Natural killer cell (primary cell): ENCODE measurements around the gene MYL5. TPM values are rescaled to one million over a fixed set of nuclear protein-coding genes. Genes with fewer than 3 reads are reported as not detected.

Experiments
- ATAC-seq, 3 donors: fragments of 150-1000 bp in 2 of 3; fragments of 200-7000 bp in 1 of 3; cut with Tn5 transposase; 1 replicate in 1 of 3; 2 replicates in 2 of 3; pipeline ENCODE4 v1.10.0; 2021; ENCODE audit warnings: mild to moderate bottlenecking in 2 of 3, moderate library complexity in 2 of 3
- DNase-seq, 2 donors: peaks; one replicate each; pipeline versions ENCODE4 v3.0.0 to v3.0.0-alpha.2; 2013 to 2021; ENCODE audit warnings: mixed read lengths in 1 of 2
- H3K27ac ChIP-seq: one replicate; pipeline ENCODE4 v1.5.1; 2013; ENCODE audit warnings: mild to moderate bottlenecking, low read length
- H3K27me3 ChIP-seq: one replicate; pipeline ENCODE4 v1.6.1; 2013; ENCODE audit warnings: low read length; ENCODE audit not compliant: control insufficient read depth, insufficient read depth
- H3K36me3 ChIP-seq: one replicate; pipeline ENCODE4 v1.6.1; 2013; ENCODE audit warnings: low read length; ENCODE audit not compliant: control insufficient read depth, insufficient read depth
- H3K4me1 ChIP-seq: one replicate; pipeline ENCODE4 v1.6.1; 2013; ENCODE audit warnings: low read length; ENCODE audit not compliant: control insufficient read depth, insufficient read depth
- H3K4me3 ChIP-seq: one replicate; pipeline ENCODE4 v1.5.1; 2013; ENCODE audit warnings: low read length
- H3K9me3 ChIP-seq: one replicate; pipeline ENCODE4 v1.6.1; 2013; ENCODE audit warnings: low read length; ENCODE audit not compliant: control insufficient read depth, insufficient read depth
- H3K27ac Mint-ChIP-seq, 2 donors: one replicate each; pipeline ENCODE4 v1.8.0; 2022; ENCODE audit warnings: mild to moderate bottlenecking in 2 of 2, mixed read lengths in 2 of 2, moderate library complexity in 1 of 2
- H3K27me3 Mint-ChIP-seq, 2 donors: one replicate each; pipeline ENCODE4 v1.8.0; 2022; ENCODE audit warnings: low read depth in 2 of 2, mixed read lengths in 2 of 2
- H3K36me3 Mint-ChIP-seq: one replicate; pipeline ENCODE4 v1.8.0; 2022; ENCODE audit warnings: mixed read lengths
- H3K4me1 Mint-ChIP-seq, 2 donors: one replicate each; pipeline ENCODE4 v1.8.0; 2022; ENCODE audit warnings: mixed read lengths in 2 of 2
- H3K4me3 Mint-ChIP-seq: one replicate; pipeline ENCODE4 v1.8.0; 2022; ENCODE audit warnings: mild to moderate bottlenecking, moderate library complexity, mixed read lengths
- H3K9me3 Mint-ChIP-seq, 2 donors: one replicate each; pipeline ENCODE4 v1.8.0; 2022; ENCODE audit warnings: mixed read lengths in 2 of 2
- CTCF ChIP-seq: fragments of 200-600 bp; IDR thresholded peaks from one replicate; pipeline ENCODE4 v1.8.0; 2022; ENCODE audit warnings: antibody characterized with exemption
- WGBS: methylation state at CpG from one replicate; pipeline ENCODE4 v1.1.7; 2013; ENCODE audit warnings: missing lambda C conversion rate; ENCODE audit not compliant: insufficient coverage; 5-methylcytosine and 5-hydroxymethylcytosine counted together
- intact Hi-C: fragments of 100-400 bp; cut with micrococcal nuclease; formaldehyde crosslinking; loops from one replicate; pipeline ENCODE4 v1.14.2; 2022
- total RNA-seq, 4 donors: library from RNA; stranded (reverse); fragments of 120-200 nt in 1 of 4; gene quantifications; one replicate each; pipeline versions ENCODE4 v1.2.3 to v1.2.4, GENCODE V29; 2013 to 2022

MYL5 gene
- total RNA-seq, 3 donors from 2014 or later (not counting 1 experiment from before 2014, with no cell fraction given): 23.4 to 39.5 (median 30.1) TPM

- WGBS: 90% methylated on average over 23 of the region's 23 CpGs
- Mint-ChIP-seq H3K4me1 (no peaks in the 10 kb centered on the region), H3K27me3 (no peaks in the 10 kb centered on the region), H3K36me3 (no peaks in the 10 kb centered on the region), H3K4me3 (no peak overlapping the region), H3K27ac (no peak overlapping the region), H3K9me3 (peaks cover 0 to 2% of the 10 kb centered on the region in 2 donors)
- DNase-seq: no peak
- intact Hi-C loops: no loop called here
- H3K27me3 ChIP-seq: no peaks in the 10 kb centered on the region
- no peaks in the 10 kb centered on the region for H3K4me1 ChIP-seq
- H3K27ac ChIP-seq: no peak overlapping the region
- no peak for ATAC-seq
- no peaks in the 10 kb centered on the region for H3K9me3 ChIP-seq
- no peak overlapping the region for H3K4me3 ChIP-seq
- no peaks in the 10 kb centered on the region for H3K36me3 ChIP-seq
- no peak for TF ChIP-seq CTCF
Observed at GRCh38 chr4:657338-657833, 17.0 kb upstream of the MYL5 start.

- no peak overlapping the region for H3K27ac Mint-ChIP-seq
- intact Hi-C loops: no loop called here
- Histone ChIP-seq H3K36me3 (no peaks in the 10 kb centered on the region), H3K27me3 (no peaks in the 10 kb centered on the region), H3K9me3 (no peaks in the 10 kb centered on the region), H3K4me1 (peaks cover 6% of the 10 kb centered on the region), H3K4me3 (no peak overlapping the region), H3K27ac (no peak overlapping the region)
- H3K4me1 Mint-ChIP-seq: peaks cover 0 to 3% of the 10 kb centered on the region in 2 donors
- TF ChIP-seq CTCF: no peak
- H3K36me3 Mint-ChIP-seq: no peaks in the 10 kb centered on the region
- WGBS: 91% methylated on average over 27 of the region's 27 CpGs
- DNase-seq (no peak), ATAC-seq (no peak)
- peaks cover 0 to 2% of the 10 kb centered on the region in 2 donors for H3K9me3 Mint-ChIP-seq
- no peaks in the 10 kb centered on the region for H3K27me3 Mint-ChIP-seq
- no peak overlapping the region for H3K4me3 Mint-ChIP-seq
Observed at GRCh38 chr4:657834-658667, 16.3 kb upstream of the MYL5 start.

GRCh38 chr4:658681-659667 lies 15.4 kb upstream of the MYL5 start:
- intact Hi-C loops: no loop called here
- Histone ChIP-seq H3K4me1 (peaks cover 11% of the 10 kb centered on the region), H3K27me3 (no peaks in the 10 kb centered on the region), H3K9me3 (no peaks in the 10 kb centered on the region), H3K4me3 (no peak overlapping the region), H3K27ac (no peak overlapping the region), H3K36me3 (no peaks in the 10 kb centered on the region)
- peaks cover 0 to 2% of the 10 kb centered on the region in 2 donors for H3K9me3 Mint-ChIP-seq
- WGBS: 96% methylated on average over 32 of the region's 32 CpGs
- ATAC-seq (no peak), DNase-seq (no peak)
- no peak overlapping the region for H3K4me3 Mint-ChIP-seq
- H3K4me1 Mint-ChIP-seq: peaks cover 0 to 7% of the 10 kb centered on the region in 2 donors
- no peak for TF ChIP-seq CTCF
- H3K27me3 Mint-ChIP-seq: no peaks in the 10 kb centered on the region
- H3K27ac Mint-ChIP-seq: no peak overlapping the region
- no peaks in the 10 kb centered on the region for H3K36me3 Mint-ChIP-seq
